GM19240 (cell line): ENCODE data around the gene IL17C.
"Not testable (repeated sequence)": the region's sequence is repeated elsewhere in the genome, so short reads cannot be mapped to it uniquely, and the experiment has no call there.

Experiments used
- DNase-seq: peaks from one replicate; pipeline ENCODE4 v3.0.0; 2011; ENCODE audit warnings: low spot score; ENCODE audit not compliant: insufficient read length

The IL17C gene

DNA sequence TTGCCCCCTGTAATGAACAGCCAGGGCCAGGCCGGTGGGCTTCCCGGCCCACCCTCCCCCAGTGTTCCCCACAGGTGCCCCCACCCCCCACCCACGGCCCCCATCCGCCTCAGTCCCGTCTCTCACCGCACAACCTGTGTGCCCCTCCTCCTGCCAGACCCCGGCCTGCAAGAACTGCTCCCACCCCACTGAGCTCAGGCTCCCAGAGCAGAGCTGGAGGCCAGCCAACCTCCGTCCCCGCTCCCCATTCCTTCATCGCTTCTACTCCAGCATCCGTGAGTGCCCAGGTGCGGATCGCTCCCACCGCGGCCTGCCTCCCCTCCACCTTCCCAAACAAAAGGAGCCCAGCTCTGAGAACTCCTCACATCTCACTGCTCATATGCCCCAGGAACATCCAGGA, 20.3 kb downstream of the IL17C start:
- DNase-seq = no peak

DNA sequence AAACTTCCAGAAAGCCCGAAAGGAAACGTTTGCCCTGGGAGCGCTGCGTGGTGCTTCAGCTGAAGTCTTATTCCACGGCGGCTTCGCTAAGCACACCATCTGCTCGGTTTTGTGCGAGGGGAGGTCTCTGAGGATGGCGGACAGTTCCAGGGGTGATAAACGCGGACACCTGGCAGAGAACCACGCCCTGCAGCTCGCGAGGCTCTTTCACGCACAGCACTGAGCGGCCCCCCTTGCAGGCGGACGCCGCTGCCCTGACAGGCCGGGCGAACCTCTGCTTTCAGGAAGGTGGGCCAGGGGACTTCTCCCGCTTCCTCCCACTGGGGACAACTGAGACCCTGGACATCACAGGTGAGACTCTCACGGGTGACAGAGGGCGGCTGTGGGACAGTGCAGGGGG, 20.8 kb downstream of the IL17C start:
- DNase-seq = no peak

DNA sequence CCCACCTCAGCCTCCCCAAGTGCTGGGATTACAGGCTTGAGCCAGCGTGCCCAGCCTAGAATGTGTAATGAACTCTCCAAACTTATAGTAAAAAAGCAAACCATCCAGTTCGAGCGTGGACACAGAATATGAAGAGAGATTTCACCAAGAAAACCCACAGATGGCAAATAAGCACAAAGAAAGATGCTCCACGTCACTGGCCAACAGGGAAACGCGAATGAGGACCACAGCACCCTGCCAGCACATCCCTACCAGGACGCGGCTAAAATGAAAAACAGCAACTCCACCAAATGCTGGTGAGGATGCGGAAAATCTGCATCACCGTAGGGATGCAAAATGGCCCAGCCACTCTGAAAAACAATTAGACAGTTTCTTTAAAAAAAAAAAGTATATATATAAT, 23.1 kb downstream of the IL17C start:
- no peak for DNase-seq

DNA sequence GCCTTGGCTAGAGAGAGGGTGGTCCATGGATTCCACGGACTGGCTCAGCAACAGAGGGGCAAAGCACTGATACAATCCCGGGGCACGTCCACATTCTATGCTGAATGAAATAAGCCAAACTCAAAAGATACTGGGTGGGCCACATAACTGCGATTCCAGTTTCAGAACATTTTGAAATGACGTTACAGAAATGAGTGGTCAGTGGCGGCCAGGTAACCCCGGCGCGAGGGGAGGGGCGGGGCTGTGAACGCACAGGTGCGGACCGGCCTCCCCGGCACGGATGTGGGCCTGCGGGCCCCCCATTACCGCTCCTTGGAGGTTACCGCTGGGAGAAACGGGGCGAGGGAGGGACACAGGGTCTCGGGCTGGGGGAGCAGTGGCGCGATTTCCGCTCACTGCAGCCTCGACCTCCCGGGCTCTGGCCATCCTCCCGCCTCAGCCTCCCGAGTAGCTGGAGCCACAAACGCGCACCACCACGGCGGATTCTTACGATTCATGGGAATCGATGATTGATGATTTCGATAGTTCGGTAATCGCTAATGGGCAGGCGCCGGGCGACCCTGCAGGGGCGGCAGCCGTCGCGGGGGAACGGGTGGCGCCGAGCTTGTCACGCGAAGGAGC, 24.0 kb downstream of the IL17C start:
- DNase-seq = no peak

DNA sequence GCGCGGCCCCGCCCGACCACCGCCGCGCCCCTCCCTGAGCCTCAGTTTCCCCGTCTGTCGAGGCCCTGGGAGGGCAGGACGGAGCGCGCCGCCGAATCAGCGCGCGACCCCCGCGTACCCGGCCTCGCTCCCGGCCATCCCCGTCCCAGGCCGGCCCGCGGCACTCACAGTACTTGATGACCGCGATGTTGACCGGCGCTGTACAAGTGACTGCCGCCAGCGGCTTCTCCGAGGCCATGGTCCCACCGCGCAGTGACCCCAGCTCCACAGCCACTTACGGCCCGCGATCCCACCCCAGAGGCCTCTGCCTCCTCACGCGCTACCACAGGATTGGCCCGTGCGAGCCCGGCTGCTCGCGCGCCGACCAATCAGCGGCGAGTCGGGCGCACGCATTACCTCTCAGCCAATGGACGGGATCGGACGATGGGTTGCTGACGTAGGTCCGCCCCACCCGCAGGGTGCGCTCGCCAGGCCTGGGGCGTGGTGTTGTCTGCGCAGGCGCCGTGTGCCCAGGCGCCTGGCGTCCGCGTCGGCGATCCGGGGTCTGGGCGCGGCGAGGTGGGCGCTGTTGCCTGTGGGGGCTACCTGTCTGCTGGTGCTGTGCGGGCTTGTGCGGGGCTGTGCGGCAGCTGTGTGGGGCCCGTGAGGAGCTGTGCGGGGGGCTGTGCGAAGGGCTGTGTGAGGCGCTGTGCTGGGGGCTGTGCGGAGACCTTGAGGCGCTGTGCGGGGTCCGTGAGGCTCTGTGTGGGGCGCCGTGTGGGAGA, 24.7 kb downstream of the IL17C start, which contains the start of gene MVD:
Gene MVD (minus strand): TSS at position 249 of the 764 bp plus-strand sequence. CDS start 11 bp downstream, at position 238.
- DNase-seq = peak; percentile 99

DNA sequence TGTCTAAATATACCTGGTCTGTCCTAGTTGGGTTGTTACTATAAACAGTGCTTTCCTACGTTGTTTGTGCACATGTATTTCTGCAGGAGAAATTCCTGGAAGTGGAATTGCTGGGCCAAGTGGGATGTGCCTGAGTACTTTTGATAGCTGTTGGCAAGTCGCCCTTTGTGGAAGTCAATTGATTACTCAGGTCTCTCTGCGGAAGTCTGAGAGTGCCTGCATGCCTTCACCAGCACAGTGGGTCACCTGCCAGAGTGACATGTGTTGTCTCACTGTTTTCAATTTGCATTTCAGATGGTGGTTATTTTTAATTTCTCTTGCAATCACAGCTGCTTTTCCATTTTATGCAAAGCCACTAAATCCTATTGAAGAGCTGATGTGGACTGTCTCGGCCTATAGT, 26.8 kb downstream of the IL17C start:
- DNase-seq = no peak

DNA sequence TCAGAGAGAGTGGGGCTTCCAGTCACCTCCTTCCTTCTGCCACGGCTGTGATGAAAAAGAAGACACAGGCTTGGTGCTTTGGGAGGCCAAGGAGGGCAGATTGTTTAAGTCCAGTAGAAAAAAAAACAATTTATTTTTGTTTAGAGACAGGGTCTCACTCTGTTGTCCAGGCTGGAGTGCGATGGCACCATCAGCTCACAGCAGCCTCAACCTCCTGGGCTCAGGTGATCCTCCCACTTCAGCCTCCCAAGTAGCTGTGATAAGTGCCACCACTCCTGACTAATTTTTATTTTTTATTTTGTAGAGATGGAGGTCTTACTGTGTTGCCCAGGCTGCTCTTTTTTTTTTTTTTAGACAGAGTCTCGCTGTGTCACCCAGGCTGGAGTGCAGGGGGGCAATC, 27.2 kb downstream of the IL17C start:
- no peak for DNase-seq

DNA sequence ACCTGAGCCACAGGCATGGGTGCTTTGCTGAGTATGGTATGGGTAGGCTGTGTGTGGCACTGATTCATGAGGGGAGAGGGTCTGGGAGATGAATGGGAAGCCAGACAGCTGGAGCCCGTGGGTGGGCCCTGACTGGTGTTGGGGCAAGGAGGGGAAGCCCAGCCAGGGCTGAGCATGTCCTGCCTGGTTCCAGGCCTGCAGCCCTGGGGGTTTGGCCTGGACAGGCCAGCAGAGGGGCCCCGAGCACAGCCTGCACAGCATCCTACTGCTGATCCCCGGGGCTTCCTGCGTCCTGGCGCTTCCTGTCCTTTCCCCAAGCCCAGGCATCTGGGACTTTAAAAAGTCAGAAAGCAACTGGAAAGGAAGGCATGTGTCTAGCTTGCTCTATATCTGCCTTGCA, 29.1 kb downstream of the IL17C start:
- DNase-seq = no peak

DNA sequence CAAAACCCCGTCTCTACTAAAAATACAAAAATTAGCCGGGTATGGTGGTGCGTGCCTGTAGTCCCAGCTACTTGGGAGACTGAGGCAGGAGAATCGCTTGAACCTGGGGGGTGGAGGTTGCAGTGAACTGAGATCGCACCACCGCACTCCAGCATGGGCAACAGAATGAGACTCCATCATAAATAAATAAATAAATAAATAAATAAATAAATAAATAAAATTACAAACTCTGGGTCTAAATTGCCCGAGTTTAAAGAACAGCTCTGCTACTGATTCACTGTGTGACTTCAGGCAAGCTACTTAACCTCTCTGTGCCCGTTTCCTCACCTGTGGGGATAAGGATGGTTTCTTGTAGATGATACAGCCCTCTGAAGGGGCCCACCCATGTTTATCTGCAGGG, 31.1 kb downstream of the IL17C start:
- not testable (repeated sequence) for DNase-seq

DNA sequence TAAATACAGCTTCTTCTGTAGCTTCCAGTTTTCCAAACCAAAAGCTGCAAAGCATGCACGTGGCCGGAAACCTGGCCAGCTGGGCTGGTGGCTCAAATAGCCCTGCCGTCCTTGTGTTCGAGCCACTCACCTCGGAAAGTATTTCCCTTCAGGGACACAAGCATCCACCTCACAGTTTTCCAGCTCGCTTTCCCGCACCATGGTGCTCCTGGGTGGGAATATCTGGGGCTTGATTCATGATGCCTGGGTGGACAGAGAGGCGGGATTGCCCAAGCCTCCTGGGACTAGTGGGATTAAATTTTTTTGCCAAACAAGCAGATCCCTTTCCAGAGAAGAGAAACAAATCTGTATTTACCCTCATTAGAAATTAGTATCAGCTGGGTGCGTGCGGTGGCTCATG, 31.6 kb downstream of the IL17C start:
- no peak for DNase-seq

DNA sequence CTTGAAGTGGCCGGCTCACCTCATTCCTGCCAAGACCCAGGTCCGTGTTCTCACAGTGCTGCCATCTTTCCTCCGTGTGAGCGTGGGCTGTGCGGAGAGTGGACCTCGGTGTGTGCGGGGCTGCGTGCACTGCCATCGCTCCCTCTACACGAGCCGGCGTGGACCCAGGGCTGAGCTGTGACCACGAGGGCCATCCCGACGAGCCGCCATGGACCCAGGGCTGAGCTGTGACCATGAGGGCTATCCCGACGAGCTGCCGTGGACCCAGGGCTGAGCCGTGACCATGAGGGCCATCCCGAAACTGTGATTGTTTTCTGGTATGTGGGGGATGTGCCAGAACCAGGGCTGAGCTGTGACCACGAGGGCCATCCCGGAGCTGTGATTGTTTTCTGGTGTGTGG, 33.4 kb downstream of the IL17C start:
- no peak for DNase-seq

DNA sequence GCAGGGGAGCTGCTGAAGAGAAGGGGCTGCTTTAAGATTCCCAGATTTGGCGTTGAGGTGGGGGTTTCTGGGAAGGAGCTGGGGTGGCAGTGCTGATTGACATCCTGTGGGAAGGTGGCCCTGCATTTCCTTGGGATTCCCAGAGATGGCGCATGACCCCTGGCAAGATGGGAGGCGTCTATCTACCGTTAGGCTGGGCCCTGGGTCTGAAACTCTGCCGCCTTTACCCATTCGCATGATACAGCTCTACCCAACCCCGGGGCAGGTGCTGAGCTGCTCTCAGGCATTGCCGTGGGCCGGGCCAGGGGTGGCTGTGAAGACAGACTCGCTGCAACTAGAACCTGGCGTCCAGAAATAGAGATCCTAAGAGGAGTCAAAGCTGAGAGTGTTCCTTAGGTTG, 34.4 kb downstream of the IL17C start:
- DNase-seq = no peak

DNA sequence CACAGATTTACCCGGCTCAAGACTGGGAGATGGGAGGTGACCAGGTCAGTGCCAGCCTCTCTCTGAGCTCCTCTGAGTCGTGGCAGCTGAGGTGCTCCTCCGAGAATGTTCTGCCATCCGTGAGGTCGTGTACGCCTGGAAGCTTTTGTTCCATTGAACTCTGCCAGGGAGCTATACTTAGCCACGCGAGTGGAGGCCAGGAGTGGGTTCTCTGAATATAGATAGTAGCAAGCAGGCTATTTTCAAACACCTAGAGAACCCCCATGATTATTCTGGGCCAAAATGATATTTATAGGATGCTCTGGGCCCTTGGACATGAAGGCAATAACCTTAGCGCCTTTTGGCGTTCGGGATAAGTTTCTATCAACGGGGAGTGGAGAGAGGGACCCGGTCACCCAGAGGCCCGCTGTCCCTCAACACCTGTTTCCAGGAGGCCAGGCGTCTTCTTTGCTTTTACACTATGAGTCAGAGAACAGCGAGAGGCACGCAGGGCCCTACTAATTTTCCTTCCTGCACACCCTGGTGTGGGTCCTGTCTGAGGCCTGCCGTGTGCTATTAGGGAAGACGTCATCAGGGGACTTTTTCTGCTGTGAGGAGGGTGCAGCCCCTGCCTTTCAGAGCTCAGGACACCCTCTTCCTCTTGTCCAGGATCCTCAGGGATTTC, 35.5 kb downstream of the IL17C start:
- no peak for DNase-seq

DNA sequence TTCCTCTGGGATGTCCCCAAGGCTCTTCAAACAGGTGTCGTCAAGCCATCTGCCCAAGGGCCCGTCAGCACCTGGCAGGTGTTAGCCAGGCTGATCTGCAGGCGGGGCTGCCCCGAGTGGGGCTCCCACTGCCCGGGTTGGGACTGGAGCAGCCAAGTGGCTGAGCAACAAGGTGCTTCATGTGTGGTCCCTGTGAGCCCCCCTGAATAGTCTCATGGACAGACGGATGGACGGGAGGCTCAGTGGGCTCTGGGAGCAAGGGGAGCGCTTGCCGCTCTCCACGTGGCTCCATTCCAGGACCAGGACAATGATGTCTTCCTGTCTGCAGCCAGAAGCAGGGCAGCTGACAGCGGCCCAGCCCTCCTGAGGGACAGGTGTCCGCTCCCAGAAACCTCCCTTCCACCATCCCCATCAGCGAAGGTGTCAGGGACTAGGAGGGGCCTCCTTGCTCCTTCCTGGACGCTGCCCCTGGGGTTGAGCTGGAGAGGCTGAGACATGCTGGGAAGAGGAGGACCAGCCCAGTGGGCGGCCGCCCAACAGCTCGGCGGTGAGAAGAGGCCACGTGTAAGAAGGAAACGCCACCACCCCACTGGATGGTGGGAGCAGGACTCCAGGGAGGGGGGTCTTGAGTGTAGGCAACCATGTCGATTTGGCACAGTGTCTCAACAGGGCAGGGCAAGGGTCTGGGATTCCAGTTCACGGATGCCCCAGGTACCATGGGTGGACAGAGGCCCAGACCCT, 38.3 kb downstream of the IL17C start:
- DNase-seq = no peak

DNA sequence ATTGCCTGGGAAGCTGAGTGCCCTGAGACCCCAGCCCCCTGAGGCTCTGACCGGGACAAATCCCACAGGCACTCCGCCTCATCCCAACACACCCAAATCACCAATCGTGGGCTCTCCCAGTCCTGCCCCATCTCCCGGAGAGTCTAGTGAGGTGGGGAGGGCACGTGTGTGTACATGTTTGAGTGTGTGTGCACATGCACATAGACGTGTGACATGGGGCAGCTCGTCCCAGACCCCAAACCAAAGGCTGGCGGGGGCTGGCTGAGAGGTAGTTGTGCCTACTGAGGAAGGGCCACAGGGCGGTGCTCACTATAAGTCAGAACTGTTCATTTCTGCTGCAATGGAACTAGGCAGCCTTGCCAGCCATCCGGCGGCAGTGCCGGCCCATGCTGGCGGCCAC, 39.3 kb downstream of the IL17C start:
- no peak for DNase-seq

DNA sequence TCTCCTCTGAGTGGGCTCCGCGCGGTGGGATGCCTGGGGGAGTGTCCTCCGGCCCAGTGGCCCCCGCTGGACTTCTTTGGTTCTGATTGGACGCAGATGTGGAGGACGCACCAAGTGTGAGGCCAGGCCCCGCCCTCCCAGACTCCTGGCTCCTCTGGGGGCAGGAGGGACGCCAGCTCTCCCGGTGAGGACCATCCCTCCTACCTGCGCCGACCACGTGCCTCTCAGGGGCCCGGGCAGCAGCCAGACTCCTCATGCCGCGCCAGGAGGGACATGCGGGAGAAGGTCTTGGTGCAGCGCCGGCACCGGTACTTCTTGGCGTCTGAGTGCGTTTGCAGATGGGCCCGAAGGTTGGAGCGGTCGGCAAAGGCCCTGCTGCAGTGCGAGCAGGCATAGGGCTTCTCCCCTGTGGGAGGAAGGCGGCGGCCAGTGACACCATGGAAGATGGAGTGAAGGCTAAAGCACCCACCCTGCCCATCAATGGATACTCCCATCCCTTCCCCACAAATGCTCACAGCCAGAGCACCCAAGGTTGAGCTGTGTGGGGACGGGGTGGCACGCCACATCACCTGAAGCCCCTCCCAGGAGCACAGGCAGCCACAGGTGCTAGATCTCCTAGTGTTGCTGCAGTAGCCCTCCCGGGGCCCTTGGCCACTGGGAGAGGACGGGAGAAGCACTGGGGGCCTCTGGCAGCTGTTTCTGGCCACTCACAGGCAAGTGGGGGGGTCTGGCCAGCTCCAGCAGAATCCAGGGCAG, 40.0 kb downstream of the IL17C start:
- no peak for DNase-seq

DNA sequence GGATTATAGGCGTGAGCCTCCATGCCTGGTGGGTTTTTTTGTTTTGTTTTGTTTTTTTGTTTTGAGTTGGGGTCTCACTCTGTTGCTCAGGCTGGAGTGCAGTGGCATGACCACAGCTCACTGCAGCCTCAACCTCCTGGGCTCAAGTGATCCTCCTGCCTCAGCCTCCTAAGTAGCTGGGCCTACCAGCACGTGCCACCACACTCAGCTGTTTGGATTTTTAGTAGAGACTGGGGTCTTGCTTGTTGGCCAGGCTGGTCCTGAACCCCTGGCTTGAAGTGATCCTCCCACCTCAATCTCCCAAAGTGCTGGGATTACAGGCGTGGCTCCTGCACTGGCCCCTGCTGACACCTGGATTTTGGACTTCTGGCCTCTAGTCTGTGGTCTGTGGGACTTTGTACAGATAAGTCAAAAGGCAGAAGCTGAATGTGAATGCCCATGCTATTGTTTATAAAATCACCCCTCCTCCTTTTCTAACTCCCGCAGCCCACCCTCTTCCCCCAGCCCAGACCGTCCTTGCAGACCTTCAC, 42.2 kb downstream of the IL17C start:
- DNase-seq = no peak

DNA sequence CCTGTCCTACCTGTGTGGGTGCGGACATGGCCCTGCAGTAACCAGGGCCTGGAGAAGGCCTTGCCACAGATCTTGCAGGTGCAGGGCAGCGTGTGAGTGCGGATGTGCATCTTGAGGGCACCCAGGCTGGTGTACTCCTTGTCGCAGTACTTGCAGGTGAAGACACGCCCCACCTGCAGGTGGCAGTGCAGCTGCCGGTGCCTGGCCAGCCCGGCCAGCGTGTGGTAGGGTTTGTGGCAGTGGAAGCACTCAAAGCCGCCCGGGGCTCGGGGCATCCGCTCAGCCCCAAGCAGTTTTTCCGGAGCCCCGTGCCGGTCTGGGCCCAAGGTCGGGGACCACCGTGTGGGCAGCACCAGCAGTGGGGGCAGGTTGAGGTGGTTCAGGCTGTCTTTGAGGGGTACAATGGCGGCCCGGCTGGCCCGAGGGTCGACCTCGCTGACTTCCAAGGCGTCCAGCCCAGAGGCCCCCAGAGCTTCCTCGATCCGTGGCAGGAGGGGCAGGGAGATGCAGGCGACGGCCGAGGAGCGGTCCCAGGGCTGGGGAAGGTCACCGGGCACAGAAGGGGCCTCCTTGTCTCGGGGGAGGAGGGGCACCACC, 42.8 kb downstream of the IL17C start:
- DNase-seq = no peak

DNA sequence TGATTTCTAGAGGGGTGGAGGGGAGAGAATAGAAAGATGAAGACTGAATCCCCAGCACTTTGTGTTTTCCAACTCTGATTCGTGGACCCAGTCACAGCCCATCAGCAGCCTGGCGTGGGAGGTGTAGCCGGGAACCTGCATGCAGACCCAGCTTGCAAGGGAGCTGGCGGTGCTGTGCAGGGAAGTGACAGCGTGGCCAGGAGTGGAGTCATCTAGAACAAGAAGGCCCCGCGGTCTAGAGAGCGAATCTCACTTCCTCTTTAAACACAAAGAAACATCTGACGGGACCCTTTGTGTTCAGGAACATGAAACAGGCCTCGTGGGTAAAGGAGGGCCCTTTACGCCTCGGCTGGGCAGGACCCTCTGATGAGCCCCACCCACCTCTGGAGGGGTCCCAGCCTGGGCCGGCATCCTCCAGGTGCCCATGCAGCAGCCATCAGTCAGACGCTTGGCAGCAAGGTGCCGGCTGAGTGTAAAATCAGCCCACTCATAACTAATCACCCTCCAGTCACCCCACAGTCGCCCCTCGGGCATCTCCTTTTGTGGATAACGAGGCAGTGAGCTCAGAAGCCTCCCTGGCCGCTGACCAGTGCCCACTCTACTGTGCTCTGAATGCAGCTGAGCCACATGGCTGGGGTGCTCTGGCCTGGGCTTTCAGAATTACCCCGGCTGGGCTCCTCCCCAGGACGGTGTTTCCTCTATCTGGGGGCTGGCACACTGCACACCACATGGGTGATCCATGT, 43.5 kb downstream of the IL17C start:
- peak; percentile 92 for DNase-seq
